ENCODE measurements around the gene DUSP10.

- TF ChIP-seq POLR2AphosphoS5 (IDR thresholded peaks at IDR 0.05; ENCODE audit: insufficient read depth in 1 of 2, low read depth in 1 of 2): no peak
- no peak for TF ChIP-seq CTCF (IDR thresholded peaks at IDR 0.05)
Measured at GRCh38 chr1:221727146-221728036, 14.5 kb downstream of the DUSP10 start.

All from vagina (tissue), 2 donors.